HEK293 (cell line): ENCODE results near the gene NAXE.
A peak's percentile ranks its signal among the peaks of the same experiment; 100 is the strongest.

Experiments used
- ELK4 ChIP-seq: IDR thresholded peaks from 2 replicates; pipeline ENCODE4 v1.6.1; 2011; ENCODE audit warnings: mild to moderate bottlenecking, low read depth, low read length, borderline replicate concordance
- GLI4 ChIP-seq: fragments of 450-650 bp; formaldehyde crosslinking; IDR thresholded peaks from 2 replicates; pipeline ENCODE4 v1.5.1; 2016; ENCODE audit warnings: missing biosample characterization, missing genetic modification characterization
- HOXD13 ChIP-seq: sonication (generic); formaldehyde crosslinking; IDR thresholded peaks from 2 replicates; pipeline ENCODE4 v1.8.0; 2022; ENCODE audit warnings: missing genetic modification reagents, borderline replicate concordance
- KLF10 ChIP-seq: fragments of 450-650 bp; IDR thresholded peaks from 2 replicates; pipeline ENCODE4 v1.5.1; 2018; ENCODE audit warnings: missing biosample characterization, mild to moderate bottlenecking, missing genetic modification characterization
- KLF16 ChIP-seq: fragments of 450-650 bp; formaldehyde crosslinking; IDR thresholded peaks from 2 replicates; pipeline ENCODE4 v1.5.1; 2017; ENCODE audit warnings: missing biosample characterization, missing genetic modification characterization
- OSR2 ChIP-seq: fragments of 450-650 bp; formaldehyde crosslinking; IDR thresholded peaks from 2 replicates; pipeline ENCODE4 v1.5.1; 2016; ENCODE audit warnings: missing biosample characterization, missing genetic modification characterization
- PATZ1 ChIP-seq: fragments of 450-650 bp; formaldehyde crosslinking; IDR thresholded peaks from 2 replicates; pipeline ENCODE4 v1.5.1; 2016; ENCODE audit warnings: missing biosample characterization, missing genetic modification characterization
- PRDM10 ChIP-seq: fragments of 450-650 bp; formaldehyde crosslinking; IDR thresholded peaks from 2 replicates; pipeline ENCODE4 v1.5.1; 2016; ENCODE audit warnings: missing biosample characterization, missing genetic modification characterization
- RBAK ChIP-seq: fragments of 450-650 bp; formaldehyde crosslinking; IDR thresholded peaks from 2 replicates; pipeline ENCODE4 v1.5.1; 2016; ENCODE audit warnings: missing biosample characterization, missing genetic modification characterization
- ZBTB10 ChIP-seq: fragments of 450-650 bp; formaldehyde crosslinking; IDR thresholded peaks from 2 replicates; pipeline ENCODE4 v1.5.1; 2016; ENCODE audit warnings: missing biosample characterization, missing genetic modification characterization
- ZBTB21 ChIP-seq: fragments of 450-650 bp; formaldehyde crosslinking; IDR thresholded peaks from 2 replicates; pipeline ENCODE4 v1.5.1; 2017; ENCODE audit warnings: missing biosample characterization, missing genetic modification characterization
- ZEB2 ChIP-seq: fragments of 450-650 bp; formaldehyde crosslinking; IDR thresholded peaks from 2 replicates; pipeline ENCODE4 v1.5.1; 2016; ENCODE audit warnings: missing biosample characterization, missing genetic modification characterization
- ZIC2 ChIP-seq: fragments of 450-650 bp; formaldehyde crosslinking; IDR thresholded peaks from 2 replicates; pipeline ENCODE4 v1.5.1; 2016; ENCODE audit warnings: missing biosample characterization, missing genetic modification characterization
- ZNF19 ChIP-seq: fragments of 450-650 bp; formaldehyde crosslinking; IDR thresholded peaks from 2 replicates; pipeline ENCODE4; 2016; ENCODE audit warnings: missing biosample characterization, missing genetic modification characterization, low read depth
- ZNF2 ChIP-seq: fragments of 450-650 bp; formaldehyde crosslinking; IDR thresholded peaks from 2 replicates; pipeline ENCODE4 v1.5.1; 2016; ENCODE audit warnings: missing biosample characterization, missing genetic modification characterization
- ZNF214 ChIP-seq: fragments of 450-650 bp; formaldehyde crosslinking; IDR thresholded peaks from 2 replicates; pipeline ENCODE4 v1.5.1; 2017; ENCODE audit warnings: missing biosample characterization, mild to moderate bottlenecking, missing genetic modification characterization, borderline replicate concordance
- ZNF223 ChIP-seq: fragments of 450-650 bp; formaldehyde crosslinking; IDR thresholded peaks from 2 replicates; pipeline ENCODE4 v1.5.1; 2016; ENCODE audit warnings: missing biosample characterization, missing genetic modification characterization
- ZNF335 ChIP-seq: fragments of 450-650 bp; formaldehyde crosslinking; conservative IDR thresholded peaks from 2 replicates; pipeline ENCODE4 v1.5.1; 2016; ENCODE audit warnings: missing biosample characterization, missing genetic modification characterization
- ZNF37A ChIP-seq: fragments of 450-650 bp; IDR thresholded peaks from 2 replicates; pipeline ENCODE4 v1.5.1; 2018; ENCODE audit warnings: missing biosample characterization, missing genetic modification characterization
- ZNF488 ChIP-seq: fragments of 450-650 bp; formaldehyde crosslinking; IDR thresholded peaks from 2 replicates; pipeline ENCODE4 v1.5.1; 2016; ENCODE audit warnings: missing biosample characterization, missing genetic modification characterization
- ZNF600 ChIP-seq: fragments of 450-650 bp; formaldehyde crosslinking; IDR thresholded peaks from 2 replicates; pipeline ENCODE4 v1.5.1; 2016; ENCODE audit warnings: missing biosample characterization, missing genetic modification characterization
- ZNF670 ChIP-seq: fragments of 450-650 bp; formaldehyde crosslinking; IDR thresholded peaks from 2 replicates; pipeline ENCODE4 v1.5.1; 2016; ENCODE audit warnings: missing biosample characterization, missing genetic modification characterization, low read depth

NAXE gene

DNA sequence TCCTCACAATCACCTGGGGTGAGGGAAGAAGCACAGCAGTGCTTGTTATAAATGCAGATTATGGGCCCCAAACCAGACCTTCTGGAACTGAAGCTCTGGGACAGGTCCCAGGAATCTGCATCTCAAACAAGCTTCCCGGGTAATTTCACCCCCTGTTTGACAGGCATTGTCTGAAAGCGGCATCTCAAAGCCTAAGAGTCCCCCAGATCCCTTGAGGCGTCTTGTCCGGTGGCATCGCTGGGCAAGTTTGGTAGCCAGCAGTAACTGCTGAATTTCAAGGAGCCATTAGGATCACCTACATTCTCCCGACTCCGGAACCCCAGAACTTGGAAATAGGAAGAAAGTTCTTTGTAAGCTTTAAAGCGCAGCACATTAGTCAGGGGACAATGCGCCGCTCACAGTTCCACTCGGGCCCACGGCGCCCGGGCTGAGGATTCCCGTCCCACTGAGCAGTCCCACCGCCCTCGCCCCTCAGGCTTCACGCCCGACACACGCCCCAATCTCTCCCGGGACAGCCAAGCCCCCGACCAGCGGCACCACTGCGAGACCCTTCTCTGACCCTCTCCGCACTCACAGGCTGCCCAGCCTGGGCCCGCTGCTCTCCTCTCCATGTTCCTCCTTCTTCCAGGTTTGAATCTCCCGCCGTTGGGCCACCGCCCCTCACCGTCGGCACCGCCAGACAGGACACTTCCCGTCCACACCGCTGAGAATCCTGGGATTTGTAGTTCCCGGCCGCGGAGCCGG lies 19.5 kb upstream of the NAXE start, which contains the start of gene IQGAP3 (continued):
- TF ChIP-seq ZNF214 (tag by site-specific recombination) (no peak), ZNF223 (tag by site-specific recombination) (no peak), ZNF2 (tag by site-specific recombination) (peak; percentile 84; the same call in 1 of the 2 replicates), KLF10 (peak; percentile 92), ZNF670 (tag by site-specific recombination) (no peak), ZBTB21 (tag by site-specific recombination) (peak; percentile 33; the same call in 1 of the 2 replicates), ZNF335 (tag by site-specific recombination) (peak; percentile 93), ZNF37A (tag by site-specific recombination) (no peak), ELK4 (no peak), ZNF600 (tag by site-specific recombination) (peak; percentile 24; the same call in 1 of the 2 replicates), HOXD13 (no peak), GLI4 (tag by site-specific recombination) (peak; percentile 86; the same call in 1 of the 2 replicates), KLF16 (tag by site-specific recombination) (peak; percentile 97), PATZ1 (peak; percentile 84), ZBTB10 (tag by site-specific recombination) (peak; percentile 21; the same call in 1 of the 2 replicates), ZNF19 (tag by site-specific recombination) (no peak), OSR2 (tag by site-specific recombination) (0 out of 2 replicates have a peak, but pooled peaks have one; percentile 7), ZEB2 (tag by site-specific recombination) (peak; percentile 76), ZIC2 (tag by site-specific recombination) (no peak; the same call in 1 of the 2 replicates), ZNF488 (no peak), PRDM10 (tag by site-specific recombination) (peak; percentile 69), RBAK (tag by site-specific recombination) (no peak)
